HepG2 (cell line): Measurements from ENCODE around the gene EARS2. TPM values are rescaled to one million over a fixed set of nuclear protein-coding genes. Genes with fewer than 3 reads are reported as not detected.

Source experiments
- CCDC6 ChIP-seq: sonication (generic); formaldehyde crosslinking; IDR thresholded peaks from 2 replicates; pipeline ENCODE4 v1.8.1; 2022; ENCODE audit warnings: mild to moderate bottlenecking, missing genetic modification reagents, moderate library complexity
- FOXA1 ChIP-seq, 2 experiments: fragments of 450-650 bp in 1 of 2; sonication (generic) in 1 of 2; formaldehyde crosslinking in 1 of 2; IDR thresholded peaks; 2 replicates each; pipeline versions ENCODE4 v1.4.0 to v1.6.1; 2016 to 2020; ENCODE audit warnings: missing genetic modification reagents in 1 of 2
- FOXO1 ChIP-seq: sonication (generic); formaldehyde crosslinking; IDR thresholded peaks from 2 replicates; pipeline ENCODE4 v1.4.0; 2020; ENCODE audit warnings: missing genetic modification reagents
- HNRNPUL1 ChIP-seq: fragments of 200-400 bp; formaldehyde crosslinking; IDR thresholded peaks from 2 replicates; pipeline ENCODE4 v1.6.1; 2017; ENCODE audit warnings: low read depth, mild to moderate bottlenecking, low read length, moderate library complexity
- NFIC ChIP-seq: IDR thresholded peaks from 2 replicates; pipeline ENCODE4 v1.6.1; 2012; ENCODE audit warnings: mild to moderate bottlenecking, low read length, inconsistent platforms
- RCOR2 ChIP-seq: IDR thresholded peaks from 2 replicates; pipeline ENCODE4 v1.6.1; 2016; ENCODE audit warnings: missing biosample characterization, missing genetic modification reagents
- RELA ChIP-seq: sonication (generic); formaldehyde crosslinking; IDR thresholded peaks from 2 replicates; pipeline ENCODE4 v1.4.0; 2020; ENCODE audit warnings: missing genetic modification reagents
- RFXAP ChIP-seq: sonication (generic); formaldehyde crosslinking; IDR thresholded peaks from 2 replicates; pipeline ENCODE4 v1.4.0; 2020; ENCODE audit warnings: missing genetic modification reagents, borderline replicate concordance
- ZBTB49 ChIP-seq: sonication (generic); formaldehyde crosslinking; IDR thresholded peaks from 2 replicates; pipeline ENCODE4 v1.4.0; 2020; ENCODE audit warnings: missing genetic modification reagents, borderline replicate concordance
- ZNF552 ChIP-seq: sonication (generic); formaldehyde crosslinking; IDR thresholded peaks from 2 replicates; pipeline ENCODE4 v1.9.0; 2022; ENCODE audit warnings: missing genetic modification reagents, mild to moderate bottlenecking, borderline replicate concordance
- ZNF556 ChIP-seq: sonication (generic); formaldehyde crosslinking; IDR thresholded peaks from 2 replicates; pipeline ENCODE4 v1.4.0; 2020; ENCODE audit warnings: mild to moderate bottlenecking, missing genetic modification reagents, borderline replicate concordance
- ZNF646 ChIP-seq: sonication (generic); formaldehyde crosslinking; IDR thresholded peaks from 2 replicates; pipeline ENCODE4 v1.9.0; 2021; ENCODE audit warnings: mild to moderate bottlenecking, missing genetic modification reagents
- ZNF652 ChIP-seq: IDR thresholded peaks from 2 replicates; pipeline ENCODE4 v1.6.1; 2016; ENCODE audit warnings: low read depth, borderline replicate concordance
- ZNF746 ChIP-seq: sonication (generic); formaldehyde crosslinking; IDR thresholded peaks from 2 replicates; pipeline ENCODE4 v1.8.0; 2022; ENCODE audit warnings: mild to moderate bottlenecking, missing genetic modification reagents
- polyA plus RNA-seq, 8 experiments: library from polyadenylated mRNA; depleted of rRNA in 3 of 8; stranded (reverse) in 7 of 8; unstranded in 1 of 8; fragments of >200 nt; fragmentation: Illumina TruSeq in 4 of 8; extraction: Trizol in 4 of 8; gene quantifications; 2 replicates each; pipeline versions ENCODE4 v1.2.1 to v1.2.3, GENCODE V29; 2011 to 2016; ENCODE audit warnings: low read depth in 4 of 8, missing spikeins in 1 of 8, mixed read lengths in 1 of 8; ENCODE audit not compliant: insufficient read depth in 1 of 8
- total RNA-seq, 5 experiments: library from RNA; depleted of rRNA; stranded (reverse); fragments of >200 nt; fragmentation: Illumina TruSeq; extraction: Trizol; gene quantifications; 2 replicates each; pipeline ENCODE4 v1.2.3, GENCODE V29; 2016; ENCODE audit warnings: low read depth in 1 of 5
- TF ChIP-seq, protein P1 (sequence below): sonication (generic); formaldehyde crosslinking; IDR thresholded peaks from 2 replicates; pipeline ENCODE4 v1.5.1; 2020; ENCODE audit warnings: missing genetic modification reagents, mild to moderate bottlenecking, borderline replicate concordance
- TF ChIP-seq, protein P2 (sequence below): sonication (generic); formaldehyde crosslinking; conservative IDR thresholded peaks from 2 replicates; pipeline ENCODE4 v1.4.0; 2020; ENCODE audit warnings: missing genetic modification reagents

EARS2 gene
- total and polyA plus RNA-seq, 2 of the 13 experiments (the other 11 are each of a cell fraction or from before 2014, with no cell fraction given): 49.4 to 80.4 TPM

DNA sequence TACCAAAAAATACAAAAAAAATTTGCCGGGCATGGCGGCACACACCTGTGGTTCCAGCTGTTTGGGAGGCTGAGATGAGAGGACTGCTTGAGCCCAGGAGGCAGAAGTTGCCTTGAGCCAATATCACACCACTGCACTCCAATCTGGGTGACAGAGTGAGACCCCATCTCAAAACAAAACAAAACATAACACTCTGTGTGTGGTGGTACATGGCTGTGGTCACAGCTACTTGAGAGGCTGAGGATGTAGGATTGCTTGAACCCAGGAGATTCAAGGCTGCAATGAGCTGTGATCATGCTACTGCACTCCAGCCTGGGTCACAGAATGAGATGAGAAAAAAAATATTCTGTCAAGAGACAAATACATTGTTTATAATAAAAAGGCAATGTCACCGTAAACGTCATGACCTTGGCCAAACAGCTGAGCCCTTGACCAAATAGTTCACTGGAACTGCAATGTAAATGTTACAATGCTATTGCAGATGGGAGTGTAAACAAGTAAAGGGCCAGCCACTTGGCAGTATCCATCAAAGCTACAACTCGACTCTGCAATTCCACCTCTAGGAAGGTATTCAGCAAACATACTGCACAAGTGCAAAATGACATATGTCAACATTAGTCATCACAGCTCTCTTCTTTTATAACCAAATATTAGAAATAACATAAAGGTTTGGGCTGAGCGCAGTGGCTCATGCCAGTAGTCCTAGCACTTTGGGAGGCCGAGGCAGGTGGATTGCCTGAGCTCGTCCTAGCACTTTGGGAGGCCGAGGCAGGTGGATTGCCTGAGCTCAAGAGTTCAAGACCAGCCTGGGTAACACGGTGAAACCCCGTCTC, 16.9 kb downstream of the EARS2 start (continued):
- TF ChIP-seq ZNF646 (CRISPR knock-in tag) (no peak), HNRNPUL1 (no peak), RCOR2 (peak; percentile 82; the same call in 1 of the 2 replicates), RELA (CRISPR knock-in tag) (peak; percentile 80; the same call in 1 of the 2 replicates), ZNF556 (CRISPR knock-in tag) (peak; percentile 99), FOXO1 (peak; percentile 100), RFXAP (CRISPR knock-in tag) (no peak), ZNF746 (0 out of 2 replicates have a peak, but pooled peaks have one; percentile 71), ZNF552 (CRISPR knock-in tag) (no peak), ZNF652 (CRISPR knock-in tag) (peak; percentile 59; the same call in 1 of the 2 replicates), NFIC (peak; percentile 92), CCDC6 (peak; percentile 92; the same call in 1 of the 2 replicates), ZBTB49 (CRISPR knock-in tag) (no peak), FOXA1 (IDR thresholded peaks at IDR 0.05) (peak; percentile 99), FOXA1 (CRISPR knock-in tag; IDR thresholded peaks at IDR 0.05) (peak; percentile 100)
- TF ChIP-seq, protein P1, sequence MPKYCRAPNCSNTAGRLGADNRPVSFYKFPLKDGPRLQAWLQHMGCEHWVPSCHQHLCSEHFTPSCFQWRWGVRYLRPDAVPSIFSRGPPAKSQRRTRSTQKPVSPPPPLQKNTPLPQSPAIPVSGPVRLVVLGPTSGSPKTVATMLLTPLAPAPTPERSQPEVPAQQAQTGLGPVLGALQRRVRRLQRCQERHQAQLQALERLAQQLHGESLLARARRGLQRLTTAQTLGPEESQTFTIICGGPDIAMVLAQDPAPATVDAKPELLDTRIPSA (CRISPR knock-in tag): no peak
- TF ChIP-seq, protein P2, sequence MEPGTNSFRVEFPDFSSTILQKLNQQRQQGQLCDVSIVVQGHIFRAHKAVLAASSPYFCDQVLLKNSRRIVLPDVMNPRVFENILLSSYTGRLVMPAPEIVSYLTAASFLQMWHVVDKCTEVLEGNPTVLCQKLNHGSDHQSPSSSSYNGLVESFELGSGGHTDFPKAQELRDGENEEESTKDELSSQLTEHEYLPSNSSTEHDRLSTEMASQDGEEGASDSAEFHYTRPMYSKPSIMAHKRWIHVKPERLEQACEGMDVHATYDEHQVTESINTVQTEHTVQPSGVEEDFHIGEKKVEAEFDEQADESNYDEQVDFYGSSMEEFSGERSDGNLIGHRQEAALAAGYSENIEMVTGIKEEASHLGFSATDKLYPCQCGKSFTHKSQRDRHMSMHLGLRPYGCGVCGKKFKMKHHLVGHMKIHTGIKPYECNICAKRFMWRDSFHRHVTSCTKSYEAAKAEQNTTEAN (CRISPR knock-in tag): peak; percentile 81
